ENCODE results near the gene RBSN.

The RBSN gene

DNA sequence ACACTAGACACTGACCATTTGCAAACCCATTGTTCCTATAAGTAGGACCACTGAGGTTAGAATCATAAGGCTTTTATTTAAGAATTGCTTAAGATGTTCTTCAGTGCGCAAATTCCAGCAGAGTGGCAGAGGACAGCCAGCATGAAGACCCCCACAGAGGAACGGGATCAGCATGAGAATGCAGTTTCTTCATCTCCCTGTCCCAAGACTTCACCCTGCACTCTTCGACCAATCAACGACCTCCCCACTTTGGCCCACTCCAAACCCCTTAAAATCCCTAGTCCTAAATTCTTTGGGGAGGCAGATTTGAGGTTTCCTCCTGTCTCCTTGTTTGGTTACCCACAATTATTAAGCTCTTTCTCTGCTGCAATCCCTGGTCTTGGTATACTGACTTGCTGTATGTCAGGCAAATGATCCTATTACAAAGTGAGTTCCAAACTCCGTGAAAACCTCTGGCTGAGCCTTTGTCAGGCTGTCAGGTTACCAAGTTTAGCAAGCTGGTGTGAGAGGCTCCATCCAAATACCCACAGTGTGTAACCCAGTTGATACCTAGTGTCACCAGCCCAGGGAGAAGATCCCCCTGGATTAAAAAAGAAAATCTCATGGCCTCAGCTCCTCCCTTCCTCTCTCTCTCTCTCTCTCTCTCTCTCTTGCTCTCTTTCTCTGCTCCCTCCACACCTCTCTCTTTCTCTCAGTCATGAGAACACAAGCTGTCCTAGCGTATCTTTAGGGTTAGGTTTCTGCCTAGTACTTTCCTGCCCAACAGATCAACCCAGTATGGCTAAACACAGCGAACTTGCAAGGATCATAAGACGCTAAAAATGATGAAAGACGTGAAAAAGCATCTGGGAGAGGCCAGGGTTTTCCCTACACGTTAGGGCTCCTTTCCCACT lies 15.8 kb upstream of the RBSN start:
- WGBS, 2 experiments (ENCODE audit: insufficient coverage in 2 of 2), result 59 to 74% methylated on average over 9 of the region's 10 CpGs
- Histone ChIP-seq H3K36me3 (ENCODE audit: control insufficient read depth, insufficient read depth, low read length) (no peaks in the 10 kb centered on the region), H3K9me3 (ENCODE audit: control insufficient read depth, low read length) (no peaks in the 10 kb centered on the region), H3K4me3 (ENCODE audit: extremely low read depth, insufficient read depth, low read length, poor library complexity, severe bottlenecking) (no peak overlapping the region), H3K27ac (ENCODE audit: low read depth, low read length, severe bottlenecking) (no peak overlapping the region), H3K4me1 (ENCODE audit: control insufficient read depth, insufficient read depth, low read length, poor library complexity, severe bottlenecking) (peaks cover 6% of the 10 kb centered on the region)

DNA sequence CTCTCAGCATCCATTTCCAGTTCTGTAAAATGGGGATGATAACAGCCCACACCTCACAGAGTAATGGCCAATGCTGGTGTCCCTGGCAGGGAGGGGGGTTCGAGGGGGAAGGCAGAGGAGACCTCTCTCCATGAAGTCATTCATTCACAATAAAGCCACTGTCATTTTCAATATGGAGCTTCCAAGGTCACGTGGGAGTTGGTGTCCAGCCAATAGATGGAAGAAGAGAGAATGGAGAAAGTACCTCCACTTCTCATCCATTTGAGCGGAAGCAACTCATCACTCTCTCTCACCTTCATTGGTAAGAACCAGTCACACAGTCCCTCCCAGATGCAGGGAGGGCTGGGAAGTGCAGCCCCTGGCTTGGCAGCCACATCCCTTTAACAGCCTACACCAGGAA lies 14.9 kb upstream of the RBSN start:
- WGBS, 2 experiments (ENCODE audit: insufficient coverage in 2 of 2), result no CpG with 5 or more reads among the region's 3 CpGs
- no peaks in the 10 kb centered on the region for H3K36me3 ChIP-seq (ENCODE audit: control insufficient read depth, insufficient read depth, low read length)
- H3K4me3 ChIP-seq (ENCODE audit: extremely low read depth, insufficient read depth, low read length, poor library complexity, severe bottlenecking), result no peak overlapping the region
- H3K4me1 ChIP-seq (ENCODE audit: control insufficient read depth, insufficient read depth, low read length, poor library complexity, severe bottlenecking), result peaks cover 6% of the 10 kb centered on the region
- H3K27ac ChIP-seq (ENCODE audit: low read depth, low read length, severe bottlenecking), result no peak overlapping the region
- H3K9me3 ChIP-seq (ENCODE audit: control insufficient read depth, low read length), result no peaks in the 10 kb centered on the region

DNA sequence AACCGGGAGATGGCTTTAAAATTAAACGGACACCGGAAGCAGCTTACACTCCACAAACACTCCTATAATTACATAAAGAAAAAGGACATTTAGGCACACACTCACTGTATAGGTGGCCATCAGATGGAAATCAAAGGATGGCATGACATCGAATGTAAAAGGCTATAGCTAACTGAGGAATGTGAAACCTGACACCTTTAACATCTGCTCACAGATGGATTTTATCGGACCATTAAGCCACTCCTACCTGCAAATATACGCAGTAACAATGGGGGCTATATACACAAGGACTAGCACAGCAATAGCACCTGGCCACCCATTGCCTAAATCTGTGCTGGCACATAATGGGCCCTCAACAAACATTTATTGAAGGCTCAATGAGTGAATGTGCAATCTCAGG lies 14.5 kb upstream of the RBSN start:
- H3K4me1 ChIP-seq (ENCODE audit: control insufficient read depth, insufficient read depth, low read length, poor library complexity, severe bottlenecking), result peaks cover 6% of the 10 kb centered on the region
- H3K36me3 ChIP-seq (ENCODE audit: control insufficient read depth, insufficient read depth, low read length), result no peaks in the 10 kb centered on the region
- no peak overlapping the region for H3K4me3 ChIP-seq (ENCODE audit: extremely low read depth, insufficient read depth, low read length, poor library complexity, severe bottlenecking)
- no peak overlapping the region for H3K27ac ChIP-seq (ENCODE audit: low read depth, low read length, severe bottlenecking)
- WGBS, 2 experiments (ENCODE audit: insufficient coverage in 2 of 2), result 79 to 93% methylated on average over 3 to 6 of the region's 6 CpGs
- no peaks in the 10 kb centered on the region for H3K9me3 ChIP-seq (ENCODE audit: control insufficient read depth, low read length)

DNA sequence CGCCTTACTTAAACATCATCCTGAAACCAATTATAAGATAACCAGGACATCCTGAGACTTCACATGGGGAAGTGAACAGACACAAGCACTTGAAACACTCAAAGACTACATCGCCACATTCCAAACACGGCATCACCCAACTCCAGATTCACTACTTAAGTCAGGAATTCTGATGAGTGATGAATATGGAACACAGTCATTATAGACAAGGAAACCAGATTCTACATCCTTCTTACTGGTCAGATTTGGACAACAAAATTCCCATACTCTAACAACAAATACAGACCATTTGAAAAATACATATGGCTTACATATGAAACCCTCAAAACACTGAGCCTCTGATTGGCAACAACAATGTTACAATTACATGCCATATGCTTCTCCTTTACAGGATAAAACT lies 13.1 kb upstream of the RBSN start:
- WGBS, 2 experiments (ENCODE audit: insufficient coverage in 2 of 2), result 100% methylated on average over 1 of the region's 3 CpGs; no CpG with 5 or more reads in 1 of the 2 experiments
- Histone ChIP-seq H3K4me3 (ENCODE audit: extremely low read depth, insufficient read depth, low read length, poor library complexity, severe bottlenecking) (no peak overlapping the region), H3K36me3 (ENCODE audit: control insufficient read depth, insufficient read depth, low read length) (no peaks in the 10 kb centered on the region), H3K4me1 (ENCODE audit: control insufficient read depth, insufficient read depth, low read length, poor library complexity, severe bottlenecking) (peaks cover 11% of the 10 kb centered on the region), H3K9me3 (ENCODE audit: control insufficient read depth, low read length) (no peaks in the 10 kb centered on the region), H3K27ac (ENCODE audit: low read depth, low read length, severe bottlenecking) (no peak overlapping the region)

DNA sequence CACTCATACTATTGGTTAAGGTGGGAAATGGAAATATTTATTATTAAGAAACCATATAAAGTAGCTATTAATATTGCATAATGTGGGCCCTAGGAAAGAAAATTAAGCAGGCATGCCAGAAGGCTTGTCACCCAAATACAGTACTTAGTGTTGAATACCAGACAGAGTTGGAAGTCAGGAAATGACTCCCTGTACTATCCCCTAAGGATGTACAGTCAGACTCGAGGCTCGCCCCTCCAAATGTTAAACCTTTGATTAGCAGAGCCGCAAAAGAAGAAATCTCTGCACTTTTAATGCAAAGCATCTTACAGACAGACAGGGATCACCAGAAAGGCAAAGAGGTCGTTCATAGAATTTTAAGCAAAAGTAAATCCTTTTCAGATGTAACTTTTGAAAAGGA lies 11.3 kb upstream of the RBSN start:
- Histone ChIP-seq H3K4me3 (ENCODE audit: extremely low read depth, insufficient read depth, low read length, poor library complexity, severe bottlenecking) (no peak overlapping the region), H3K36me3 (ENCODE audit: control insufficient read depth, insufficient read depth, low read length) (no peaks in the 10 kb centered on the region), H3K27ac (ENCODE audit: low read depth, low read length, severe bottlenecking) (no peak overlapping the region), H3K9me3 (ENCODE audit: control insufficient read depth, low read length) (no peaks in the 10 kb centered on the region), H3K4me1 (ENCODE audit: control insufficient read depth, insufficient read depth, low read length, poor library complexity, severe bottlenecking) (peaks cover 11% of the 10 kb centered on the region)
- 88% methylated on average over 3 of the region's 4 CpGs; no CpG with 5 or more reads in 1 of the 2 experiments for WGBS, 2 experiments (ENCODE audit: insufficient coverage in 2 of 2)

DNA sequence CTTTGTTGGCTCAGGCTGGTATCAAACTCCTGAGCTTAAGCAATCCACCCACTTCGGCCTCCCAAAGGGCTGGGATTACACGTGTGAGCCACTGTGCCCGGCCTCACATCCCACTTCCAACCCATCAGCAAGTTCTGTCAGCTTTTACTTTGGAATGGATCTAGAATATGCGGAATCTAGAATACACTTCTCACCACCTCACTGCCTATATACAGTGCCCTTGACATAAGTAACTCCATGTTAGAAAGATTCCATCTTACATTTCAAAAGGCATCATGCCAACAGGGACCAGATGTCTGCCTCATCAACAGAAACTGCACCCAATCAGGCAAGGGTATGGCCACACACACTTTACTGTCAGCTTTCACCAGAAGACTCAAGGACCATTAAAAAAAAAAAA lies 9.9 kb upstream of the RBSN start:
- Histone ChIP-seq H3K4me1 (ENCODE audit: control insufficient read depth, insufficient read depth, low read length, poor library complexity, severe bottlenecking) (peaks cover 11% of the 10 kb centered on the region), H3K9me3 (ENCODE audit: control insufficient read depth, low read length) (no peaks in the 10 kb centered on the region), H3K36me3 (ENCODE audit: control insufficient read depth, insufficient read depth, low read length) (no peaks in the 10 kb centered on the region), H3K4me3 (ENCODE audit: extremely low read depth, insufficient read depth, low read length, poor library complexity, severe bottlenecking) (no peak overlapping the region), H3K27ac (ENCODE audit: low read depth, low read length, severe bottlenecking) (no peak overlapping the region)
- 94% methylated on average over 2 of the region's 4 CpGs; no CpG with 5 or more reads in 1 of the 2 experiments for WGBS, 2 experiments (ENCODE audit: insufficient coverage in 2 of 2)

DNA sequence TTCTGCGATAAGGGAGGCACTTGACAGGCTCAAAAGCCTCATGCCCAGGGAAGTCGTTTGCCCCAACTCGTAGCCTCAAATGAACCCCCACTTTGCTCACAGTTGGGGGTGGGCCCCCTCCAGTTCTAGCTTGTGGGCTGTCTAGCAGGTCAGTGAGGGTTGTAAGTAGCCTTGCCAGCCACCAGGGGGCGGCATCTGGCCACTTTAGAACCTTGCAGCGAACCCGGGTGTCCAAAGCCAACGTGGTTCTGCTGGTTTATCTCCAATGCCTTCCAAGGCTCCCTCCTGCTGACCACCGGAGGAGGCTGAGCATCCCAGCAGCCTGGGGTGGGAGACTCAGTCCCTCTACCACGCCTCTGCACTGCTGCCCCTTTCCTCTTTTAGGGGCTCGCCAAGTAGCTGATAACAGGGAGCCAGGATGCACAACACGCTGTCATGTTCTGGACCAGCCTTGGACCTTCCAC lies 9.2 kb upstream of the RBSN start:
- 23 to 27% methylated on average over 10 of the region's 11 CpGs for WGBS, 2 experiments (ENCODE audit: insufficient coverage in 2 of 2)
- H3K4me1 ChIP-seq (ENCODE audit: control insufficient read depth, insufficient read depth, low read length, poor library complexity, severe bottlenecking), result peaks cover 11% of the 10 kb centered on the region
- H3K4me3 ChIP-seq (ENCODE audit: extremely low read depth, insufficient read depth, low read length, poor library complexity, severe bottlenecking), result no peak overlapping the region
- no peaks in the 10 kb centered on the region for H3K36me3 ChIP-seq (ENCODE audit: control insufficient read depth, insufficient read depth, low read length)
- no peak overlapping the region for H3K27ac ChIP-seq (ENCODE audit: low read depth, low read length, severe bottlenecking)
- H3K9me3 ChIP-seq (ENCODE audit: control insufficient read depth, low read length), result no peaks in the 10 kb centered on the region

DNA sequence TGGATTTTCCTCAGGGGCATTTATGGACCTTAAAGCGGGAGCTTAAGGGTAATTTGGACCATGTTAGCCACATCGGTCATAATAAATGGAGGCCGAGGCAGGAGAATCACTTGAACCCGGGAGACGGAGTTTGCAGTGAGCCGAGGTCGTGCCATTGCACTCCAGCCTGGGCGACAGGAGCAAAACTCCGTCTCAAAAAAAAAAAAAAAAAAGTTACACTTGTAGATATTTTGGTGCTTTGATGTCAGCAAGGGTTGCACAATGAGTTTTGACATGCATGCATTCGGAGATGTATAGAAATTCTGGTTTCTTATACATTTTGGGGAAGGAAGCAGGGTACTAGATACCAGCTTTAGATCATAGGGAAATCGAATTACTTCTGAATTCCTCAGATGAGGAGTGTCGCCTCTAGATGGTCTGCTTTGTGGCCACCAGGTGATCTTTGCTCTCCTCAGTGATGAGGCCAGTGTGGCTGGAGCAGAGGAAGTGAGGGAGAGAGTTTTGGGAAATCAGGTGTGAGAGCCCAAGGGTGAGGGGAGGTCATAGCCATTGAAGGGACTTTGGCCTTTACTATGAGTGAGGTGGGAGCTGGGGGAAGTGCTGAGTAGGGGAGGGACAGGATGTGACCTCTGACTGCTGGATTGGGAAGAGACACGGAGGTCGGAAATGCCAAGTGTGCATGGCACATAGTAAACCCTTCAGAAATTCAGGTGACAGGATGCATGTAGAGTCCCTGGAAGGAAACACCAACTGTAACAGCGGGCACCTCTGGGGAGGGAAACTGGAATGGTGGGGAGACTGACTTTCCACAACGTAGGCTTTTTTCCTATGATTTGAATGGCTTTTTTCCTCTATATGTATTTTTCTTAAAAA lies 8.4 kb upstream of the RBSN start:
- Histone ChIP-seq H3K9me3 (ENCODE audit: control insufficient read depth, low read length) (no peaks in the 10 kb centered on the region), H3K4me1 (ENCODE audit: control insufficient read depth, insufficient read depth, low read length, poor library complexity, severe bottlenecking) (peaks cover 11% of the 10 kb centered on the region), H3K27ac (ENCODE audit: low read depth, low read length, severe bottlenecking) (no peak overlapping the region), H3K36me3 (ENCODE audit: control insufficient read depth, insufficient read depth, low read length) (no peaks in the 10 kb centered on the region), H3K4me3 (ENCODE audit: extremely low read depth, insufficient read depth, low read length, poor library complexity, severe bottlenecking) (no peak overlapping the region)
- WGBS, 2 experiments (ENCODE audit: insufficient coverage in 2 of 2), result 85 to 91% methylated on average over 12 to 13 of the region's 16 CpGs

DNA sequence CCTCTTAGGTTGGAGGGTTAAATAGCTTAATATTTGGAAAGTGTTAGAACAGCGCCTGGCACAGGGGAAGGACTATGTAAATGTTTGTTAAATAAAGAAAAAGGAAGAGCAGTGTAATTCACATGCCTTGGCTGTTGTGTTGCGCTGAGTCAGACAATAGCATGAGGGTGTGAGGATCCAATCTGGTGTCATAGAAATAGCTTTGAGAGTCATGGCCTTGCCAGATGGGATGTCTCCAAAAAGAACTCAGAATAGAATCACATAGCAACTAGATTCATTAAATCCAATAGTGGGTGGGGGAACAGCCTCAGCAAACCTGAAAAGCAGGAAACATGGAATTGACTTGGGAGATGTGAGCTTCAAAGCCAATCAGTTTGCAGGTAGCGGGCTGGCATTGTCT lies 3.9 kb upstream of the RBSN start:
- Histone ChIP-seq H3K9me3 (ENCODE audit: control insufficient read depth, low read length) (no peaks in the 10 kb centered on the region), H3K27ac (ENCODE audit: low read depth, low read length, severe bottlenecking) (no peak overlapping the region), H3K36me3 (ENCODE audit: control insufficient read depth, insufficient read depth, low read length) (no peaks in the 10 kb centered on the region), H3K4me3 (ENCODE audit: extremely low read depth, insufficient read depth, low read length, poor library complexity, severe bottlenecking) (no peak overlapping the region), H3K4me1 (ENCODE audit: control insufficient read depth, insufficient read depth, low read length, poor library complexity, severe bottlenecking) (peaks cover under 1% of the 10 kb centered on the region)
- 87 to 92% methylated on average over 3 of the region's 3 CpGs for WGBS, 2 experiments (ENCODE audit: insufficient coverage in 2 of 2)

DNA sequence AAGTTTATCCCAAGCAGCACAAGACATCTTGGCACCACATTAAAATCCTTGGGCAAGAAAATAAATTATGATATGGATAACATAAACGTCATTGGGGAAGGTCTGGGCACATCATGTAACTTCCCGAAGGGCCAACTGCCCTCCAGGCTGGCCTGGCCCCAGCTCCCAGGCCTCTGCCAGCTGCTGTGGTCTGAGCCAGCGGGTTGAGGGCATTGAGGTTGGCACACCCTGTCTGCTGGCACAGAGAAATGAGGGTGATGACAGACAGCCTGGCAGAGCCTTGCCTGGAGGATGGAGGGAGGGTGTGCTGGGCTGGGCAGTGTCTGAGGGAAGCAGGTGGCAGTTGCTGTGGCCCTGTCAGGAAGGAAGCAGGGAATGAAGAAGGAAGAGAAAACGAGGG lies 3.3 kb upstream of the RBSN start:
- 76 to 80% methylated on average over 4 of the region's 4 CpGs for WGBS, 2 experiments (ENCODE audit: insufficient coverage in 2 of 2)
- Histone ChIP-seq H3K9me3 (ENCODE audit: control insufficient read depth, low read length) (no peaks in the 10 kb centered on the region), H3K4me1 (ENCODE audit: control insufficient read depth, insufficient read depth, low read length, poor library complexity, severe bottlenecking) (no peaks in the 10 kb centered on the region), H3K36me3 (ENCODE audit: control insufficient read depth, insufficient read depth, low read length) (no peaks in the 10 kb centered on the region), H3K27ac (ENCODE audit: low read depth, low read length, severe bottlenecking) (no peak overlapping the region), H3K4me3 (ENCODE audit: extremely low read depth, insufficient read depth, low read length, poor library complexity, severe bottlenecking) (no peak overlapping the region)

Measured in mesodermal cell (in vitro differentiated cells).